Panc1 (cell line): Measurements from ENCODE around the gene COL23A1. TPM values are rescaled to one million over a fixed set of nuclear protein-coding genes. Genes with fewer than 3 reads are reported as not detected.
"Not testable (repeated sequence)": the region's sequence is repeated elsewhere in the genome, so short reads cannot be mapped to it uniquely, and the experiment has no call there.

ENCODE experiments used
- ATAC-seq: fragments of 200-7000 bp; cut with Tn5 transposase; 2 replicates; pipeline ENCODE4 v1.9.1; 2020; ENCODE audit warnings: mild to moderate bottlenecking, moderate library complexity
- BruUV-seq: library from RNA; stranded (reverse); fragments of 400-500 nt; replicated peaks from 2 replicates; lab custom pipeline; 2021; lab: Mats Ljungman, UMichigan
- CTCF ChIA-PET: fragments of 300-600 bp; sonication (Branson Sonifier 250); formaldehyde crosslinking; loops from one replicate; lab custom pipeline; 2022; ENCODE audit warnings: antibody characterized with exemption; lab: Charles Lee
- POLR2A ChIA-PET: fragments of 300-600 bp; sonication (Branson Sonifier 250); formaldehyde crosslinking; loops from one replicate; lab custom pipeline; 2022; ENCODE audit warnings: antibody characterized with exemption; lab: Charles Lee
- DNase-seq: peaks from one replicate; pipeline ENCODE4 v3.0.0-alpha.2; 2010; ENCODE audit warnings: low read depth, low spot score
- H3K27ac ChIP-seq: 2 replicates; pipeline ENCODE4 v1.5.1; 2011; ENCODE audit warnings: mild to moderate bottlenecking, low read length, inconsistent platforms
- H3K27me3 ChIP-seq: fragments of 200-500 bp; sonication (Bioruptor generic); 2 replicates; pipeline ENCODE4 v1.6.0; 2014; ENCODE audit warnings: low read length, inconsistent platforms; ENCODE audit not compliant: control insufficient read depth, insufficient read depth
- H3K36me3 ChIP-seq: fragments of 200-500 bp; sonication (Bioruptor generic); 2 replicates; pipeline ENCODE4 v1.5.1; 2014; ENCODE audit warnings: inconsistent platforms, mild to moderate bottlenecking, low read length, moderate library complexity; ENCODE audit not compliant: control insufficient read depth, insufficient read depth
- H3K4me1 ChIP-seq: 2 replicates; pipeline ENCODE4 v1.5.1; 2011; ENCODE audit warnings: inconsistent platforms, mild to moderate bottlenecking, low read length, moderate library complexity; ENCODE audit not compliant: control insufficient read depth, insufficient read depth
- H3K4me3 ChIP-seq, 2 experiments: 2 replicates each; pipeline ENCODE4 v1.5.1; 2011 to 2012; ENCODE audit warnings: low read depth in 2 of 2, low read length in 2 of 2, mild to moderate bottlenecking in 2 of 2, inconsistent platforms in 1 of 2, moderate library complexity in 1 of 2
- H3K9me3 ChIP-seq: fragments of 200-500 bp; sonication (Bioruptor generic); 2 replicates; pipeline ENCODE4 v1.5.1; 2014; ENCODE audit warnings: low read depth, mild to moderate bottlenecking, inconsistent platforms, low read length, moderate library complexity; ENCODE audit not compliant: control insufficient read depth, insufficient read depth
- CTCF ChIP-seq: fragments of 450-650 bp; IDR thresholded peaks from 2 replicates; pipeline ENCODE4 v1.5.1; 2017; ENCODE audit warnings: mild to moderate bottlenecking
- POLR2AphosphoS5 ChIP-seq: IDR thresholded peaks from 2 replicates; pipeline ENCODE4 v1.6.1; 2012; ENCODE audit warnings: mild to moderate bottlenecking, low read depth, low read length, moderate library complexity
- SIN3A ChIP-seq: IDR thresholded peaks from 2 replicates; pipeline ENCODE4 v1.6.1; 2012; ENCODE audit warnings: low read depth, mild to moderate bottlenecking, low read length, moderate library complexity, borderline replicate concordance; ENCODE audit not compliant: insufficient read depth
- TCF7L2 ChIP-seq: IDR thresholded peaks from 2 replicates; pipeline ENCODE4 v1.6.1; 2011; ENCODE audit warnings: mild to moderate bottlenecking, low read depth, low read length, inconsistent platforms
- in situ Hi-C: cut with HindIII; loops from 2 replicates; pipeline ENCODE4 v1.10.0; 2016; ENCODE audit warnings: low sequenced_read_pairs, low pct_unique_long_range_greater_than_20kb
- intact Hi-C: fragments of 100-400 bp; cut with micrococcal nuclease; formaldehyde crosslinking; loops from one replicate; pipeline ENCODE4 v1.10.0; 2022; ENCODE audit not compliant: unreplicated experiment
- total RNA-seq: library from RNA; stranded (reverse); gene quantifications from one replicate; pipeline ENCODE4 v1.2.1, GENCODE V29; 2021; ENCODE audit not compliant: unreplicated experiment
- TF ChIP-seq, protein P1 (sequence below), 2 experiments: IDR thresholded peaks; 2 replicates each; pipeline ENCODE4 v1.6.1; 2011 to 2012; ENCODE audit warnings: low read depth in 2 of 2, control low read depth in 1 of 2, low read length in 1 of 2, mild to moderate bottlenecking in 1 of 2, moderate library complexity in 1 of 2; ENCODE audit not compliant: insufficient read depth in 1 of 2

COL23A1 gene
- total RNA-seq, 1 experiment from 2014 or later = 0.05 TPM

- peaks cover 10% of the 10 kb centered on the region for H3K27me3 ChIP-seq
- ChIA-PET CTCF (no interaction called here), POLR2A (no interaction called here)
- H3K36me3 ChIP-seq = no peaks in the 10 kb centered on the region
- intact Hi-C loops (no loop called here), in situ Hi-C loops (no loop called here)
- no peak for DNase-seq
- TF ChIP-seq, protein P1, sequence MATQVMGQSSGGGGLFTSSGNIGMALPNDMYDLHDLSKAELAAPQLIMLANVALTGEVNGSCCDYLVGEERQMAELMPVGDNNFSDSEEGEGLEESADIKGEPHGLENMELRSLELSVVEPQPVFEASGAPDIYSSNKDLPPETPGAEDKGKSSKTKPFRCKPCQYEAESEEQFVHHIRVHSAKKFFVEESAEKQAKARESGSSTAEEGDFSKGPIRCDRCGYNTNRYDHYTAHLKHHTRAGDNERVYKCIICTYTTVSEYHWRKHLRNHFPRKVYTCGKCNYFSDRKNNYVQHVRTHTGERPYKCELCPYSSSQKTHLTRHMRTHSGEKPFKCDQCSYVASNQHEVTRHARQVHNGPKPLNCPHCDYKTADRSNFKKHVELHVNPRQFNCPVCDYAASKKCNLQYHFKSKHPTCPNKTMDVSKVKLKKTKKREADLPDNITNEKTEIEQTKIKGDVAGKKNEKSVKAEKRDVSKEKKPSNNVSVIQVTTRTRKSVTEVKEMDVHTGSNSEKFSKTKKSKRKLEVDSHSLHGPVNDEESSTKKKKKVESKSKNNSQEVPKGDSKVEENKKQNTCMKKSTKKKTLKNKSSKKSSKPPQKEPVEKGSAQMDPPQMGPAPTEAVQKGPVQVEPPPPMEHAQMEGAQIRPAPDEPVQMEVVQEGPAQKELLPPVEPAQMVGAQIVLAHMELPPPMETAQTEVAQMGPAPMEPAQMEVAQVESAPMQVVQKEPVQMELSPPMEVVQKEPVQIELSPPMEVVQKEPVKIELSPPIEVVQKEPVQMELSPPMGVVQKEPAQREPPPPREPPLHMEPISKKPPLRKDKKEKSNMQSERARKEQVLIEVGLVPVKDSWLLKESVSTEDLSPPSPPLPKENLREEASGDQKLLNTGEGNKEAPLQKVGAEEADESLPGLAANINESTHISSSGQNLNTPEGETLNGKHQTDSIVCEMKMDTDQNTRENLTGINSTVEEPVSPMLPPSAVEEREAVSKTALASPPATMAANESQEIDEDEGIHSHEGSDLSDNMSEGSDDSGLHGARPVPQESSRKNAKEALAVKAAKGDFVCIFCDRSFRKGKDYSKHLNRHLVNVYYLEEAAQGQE (IDR thresholded peaks at IDR 0.05; ENCODE audit: insufficient read depth in 1 of 2, low read depth in 2 of 2, low read length in 1 of 2) = no peak
- TF ChIP-seq POLR2AphosphoS5 (no peak), TCF7L2 (no peak), CTCF (no peak), SIN3A (no peak)
- no peak overlapping the region for H3K27ac ChIP-seq
- no TSS peak for BruUV-seq
- no peak for ATAC-seq
- H3K4me3 ChIP-seq = no peak overlapping the region
- no peaks in the 10 kb centered on the region for H3K9me3 ChIP-seq
- no peaks in the 10 kb centered on the region for H3K4me1 ChIP-seq
Measured at GRCh38 chr5:178318382-178318781, 271.8 kb downstream of the COL23A1 start.

- H3K9me3 ChIP-seq, CTCF ChIA-PET: not testable (repeated sequence)
Measured at GRCh38 chr5:178317727-178318126, 272.5 kb downstream of the COL23A1 start.

GRCh38 chr5:178314961-178315820, 275.0 kb downstream of the COL23A1 start:
- Histone ChIP-seq H3K27ac (no peak overlapping the region), H3K27me3 (peaks cover 10% of the 10 kb centered on the region), H3K4me1 (no peaks in the 10 kb centered on the region), H3K9me3 (no peaks in the 10 kb centered on the region), H3K36me3 (no peaks in the 10 kb centered on the region), H3K4me3 (no peak overlapping the region)
- ChIA-PET CTCF (interaction anchor here (0.6 kb wide), 1 partner anchor 412 kb away, joined by 22 read pairs; no protein-coding TSS in a partner anchor), POLR2A (interaction anchor here (0.7 kb wide), 1 partner anchor 194 kb away, joined by 14 read pairs; no protein-coding TSS in a partner anchor)
- BruUV-seq = no TSS peak
- TF ChIP-seq SIN3A = no peak
- TF ChIP-seq, protein P1 (IDR thresholded peaks at IDR 0.05; ENCODE audit: insufficient read depth in 1 of 2, low read depth in 2 of 2, low read length in 1 of 2) = no peak
- no peak for TF ChIP-seq CTCF
- no peak for TF ChIP-seq POLR2AphosphoS5
- TF ChIP-seq TCF7L2 = no peak
- in situ Hi-C loops = no loop called here
- DNase-seq (no peak), ATAC-seq (no peak)
- intact Hi-C loops = no loop called here

More at GRCh38 chr5:178317727-178318126, 272.5 kb downstream of the COL23A1 start:
- H3K4me3 ChIP-seq, H3K27me3 ChIP-seq, POLR2A ChIA-PET, DNase-seq, H3K4me1 ChIP-seq, ATAC-seq, in situ Hi-C loops, intact Hi-C loops, BruUV-seq, H3K36me3 ChIP-seq, H3K27ac ChIP-seq: not testable (repeated sequence)
